ENCODE results near the gene SMC2. TPM values are rescaled to one million over a fixed set of nuclear protein-coding genes. Genes with fewer than 3 reads are reported as not detected.

The SMC2 gene
- total RNA-seq, 1 donor from 2014 or later = 3.7 TPM

DNA sequence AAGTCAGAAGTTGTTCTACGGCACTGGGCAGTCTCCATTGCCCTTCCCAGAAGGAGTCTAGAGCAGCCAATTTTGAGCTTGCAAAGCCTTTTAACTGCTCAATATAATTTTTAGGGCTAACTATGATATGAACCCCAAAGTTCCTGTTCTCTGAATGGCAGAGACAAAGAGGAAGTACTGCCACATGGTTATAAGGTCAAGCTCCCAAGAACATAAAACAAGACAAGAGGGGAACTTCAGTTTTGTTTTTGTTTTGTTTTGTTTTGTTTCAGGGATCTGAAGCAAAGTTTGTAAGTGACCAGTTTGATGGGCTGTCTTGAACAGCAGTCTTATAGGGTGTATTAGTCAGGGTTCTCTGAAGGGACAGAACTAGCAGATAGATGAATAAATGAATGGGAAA, 11.9 kb upstream of the SMC2 start:
- DNase-seq (ENCODE audit: low read depth) (no peak), FAIRE-seq (no peak)
- H3K4me3 ChIP-seq (ENCODE audit: low read depth, low read length) = no peak overlapping the region
- TF ChIP-seq CTCF (IDR thresholded peaks at IDR 0.05; ENCODE audit: insufficient read depth, low read length, severe bottlenecking) = no peak
- no peaks in the 10 kb centered on the region for H3K36me3 ChIP-seq (ENCODE audit: control insufficient read depth, insufficient read depth, low read length)
- no peaks in the 10 kb centered on the region for H3K27me3 ChIP-seq (ENCODE audit: control insufficient read depth, insufficient read depth, low read length)

DNA sequence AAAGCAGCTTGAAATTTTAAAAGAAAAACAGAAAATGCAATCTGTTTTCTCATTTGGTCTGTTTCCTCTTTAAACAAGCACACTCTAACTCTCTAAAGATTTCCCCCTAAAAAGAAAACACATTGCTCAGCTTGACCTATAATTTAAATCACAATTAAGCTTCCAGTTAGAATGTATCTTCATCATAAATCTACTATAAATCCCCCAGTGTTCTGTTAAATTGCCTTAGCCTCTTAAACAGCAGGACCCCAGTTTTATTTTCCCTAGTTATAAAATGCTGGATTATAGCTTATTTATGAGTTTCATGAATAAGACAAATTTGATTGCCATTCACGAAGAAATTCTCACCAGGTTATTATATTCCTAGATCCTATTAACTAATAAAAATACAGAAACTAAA, 8.6 kb upstream of the SMC2 start:
- TF ChIP-seq CTCF (IDR thresholded peaks at IDR 0.05; ENCODE audit: insufficient read depth, low read length, severe bottlenecking) = no peak
- Histone ChIP-seq H3K4me3 (ENCODE audit: low read depth, low read length) (no peak overlapping the region), H3K36me3 (ENCODE audit: control insufficient read depth, insufficient read depth, low read length) (no peaks in the 10 kb centered on the region), H3K27me3 (ENCODE audit: control insufficient read depth, insufficient read depth, low read length) (no peaks in the 10 kb centered on the region)
- no peak for FAIRE-seq
- DNase-seq (ENCODE audit: low read depth) = no peak

DNA sequence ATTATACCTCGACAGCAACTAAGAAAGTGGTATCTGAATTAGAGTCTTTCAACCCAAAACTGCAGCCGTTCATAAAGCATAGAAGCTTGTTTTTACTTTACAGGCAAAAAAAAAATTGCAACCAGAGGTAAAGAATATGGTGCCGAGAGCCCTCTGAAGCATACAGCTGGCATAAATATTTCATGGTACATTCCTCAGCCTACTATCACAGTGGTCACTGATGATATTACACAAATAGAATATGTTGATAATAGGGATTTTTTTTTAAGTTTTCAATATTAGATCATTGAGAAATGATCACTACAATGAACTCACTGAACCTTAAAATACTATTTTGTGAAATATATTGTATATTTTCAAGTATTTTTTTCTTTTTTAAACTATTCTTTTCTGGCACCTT, 6.2 kb upstream of the SMC2 start:
- no peak for DNase-seq (ENCODE audit: low read depth)
- no peak for TF ChIP-seq CTCF (IDR thresholded peaks at IDR 0.05; ENCODE audit: insufficient read depth, low read length, severe bottlenecking)
- Histone ChIP-seq H3K4me3 (ENCODE audit: low read depth, low read length) (no peak overlapping the region), H3K36me3 (ENCODE audit: control insufficient read depth, insufficient read depth, low read length) (no peaks in the 10 kb centered on the region), H3K27me3 (ENCODE audit: control insufficient read depth, insufficient read depth, low read length) (no peaks in the 10 kb centered on the region)
- FAIRE-seq = no peak

- H3K27me3 ChIP-seq (ENCODE audit: control insufficient read depth, insufficient read depth, low read length) = no peaks in the 10 kb centered on the region
- FAIRE-seq = no peak
- DNase-seq (ENCODE audit: low read depth) = no peak
- H3K4me3 ChIP-seq (ENCODE audit: low read depth, low read length) = no peak overlapping the region
- TF ChIP-seq CTCF (IDR thresholded peaks at IDR 0.05; ENCODE audit: insufficient read depth, low read length, severe bottlenecking) = no peak
- H3K36me3 ChIP-seq (ENCODE audit: control insufficient read depth, insufficient read depth, low read length) = no peaks in the 10 kb centered on the region
These were observed 5.7 kb upstream of the SMC2 start for GRCh38 chr9:104088416-104088815.

DNA sequence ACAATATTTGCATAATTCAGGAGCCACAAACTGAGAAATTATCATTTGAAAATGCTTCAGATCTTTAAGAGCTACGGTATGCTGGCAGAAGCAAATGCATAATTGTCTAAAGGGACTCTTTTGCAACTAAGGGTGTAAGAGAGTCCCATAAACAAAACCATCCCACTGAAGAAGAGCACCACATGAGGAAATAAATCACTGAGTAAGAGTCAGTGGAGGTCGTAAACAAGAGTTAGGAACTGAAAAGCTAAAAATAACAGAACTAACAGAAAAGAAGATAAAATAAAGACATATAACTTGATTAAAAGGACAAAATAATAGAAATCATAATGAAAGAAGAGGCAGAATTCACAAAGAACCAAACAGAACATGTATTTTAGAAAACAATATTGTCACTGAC, 3.5 kb upstream of the SMC2 start:
- DNase-seq (ENCODE audit: low read depth) (no peak), FAIRE-seq (no peak)
- Histone ChIP-seq H3K36me3 (ENCODE audit: control insufficient read depth, insufficient read depth, low read length) (no peaks in the 10 kb centered on the region), H3K4me3 (ENCODE audit: low read depth, low read length) (no peak overlapping the region), H3K27me3 (ENCODE audit: control insufficient read depth, insufficient read depth, low read length) (no peaks in the 10 kb centered on the region)
- TF ChIP-seq CTCF (IDR thresholded peaks at IDR 0.05; ENCODE audit: insufficient read depth, low read length, severe bottlenecking) = no peak

GRCh38 chr9:104091116-104091515, 3.0 kb upstream of the SMC2 start:
- DNase-seq (ENCODE audit: low read depth) (no peak), FAIRE-seq (no peak)
- Histone ChIP-seq H3K27me3 (ENCODE audit: control insufficient read depth, insufficient read depth, low read length) (no peaks in the 10 kb centered on the region), H3K4me3 (ENCODE audit: low read depth, low read length) (no peak overlapping the region), H3K36me3 (ENCODE audit: control insufficient read depth, insufficient read depth, low read length) (no peaks in the 10 kb centered on the region)
- no peak for TF ChIP-seq CTCF (IDR thresholded peaks at IDR 0.05; ENCODE audit: insufficient read depth, low read length, severe bottlenecking)

All from bronchial epithelial cell (primary cell).